GM21423 (cell line): Measurements from ENCODE around the gene GLE1.
A peak's percentile ranks its signal among the peaks of the same experiment; 100 is the strongest.
"Not testable (repeated sequence)": the region's sequence is repeated elsewhere in the genome, so short reads cannot be mapped to it uniquely, and the experiment has no call there.

Source experiments
- ATAC-seq: cut with Tn5 transposase; IDR thresholded peaks from one replicate; pipeline ENCODE4 v1.9.1; 2021; ENCODE audit warnings: mild to moderate bottlenecking, moderate library complexity; ENCODE audit not compliant: unreplicated experiment

Gene GLE1

DNA sequence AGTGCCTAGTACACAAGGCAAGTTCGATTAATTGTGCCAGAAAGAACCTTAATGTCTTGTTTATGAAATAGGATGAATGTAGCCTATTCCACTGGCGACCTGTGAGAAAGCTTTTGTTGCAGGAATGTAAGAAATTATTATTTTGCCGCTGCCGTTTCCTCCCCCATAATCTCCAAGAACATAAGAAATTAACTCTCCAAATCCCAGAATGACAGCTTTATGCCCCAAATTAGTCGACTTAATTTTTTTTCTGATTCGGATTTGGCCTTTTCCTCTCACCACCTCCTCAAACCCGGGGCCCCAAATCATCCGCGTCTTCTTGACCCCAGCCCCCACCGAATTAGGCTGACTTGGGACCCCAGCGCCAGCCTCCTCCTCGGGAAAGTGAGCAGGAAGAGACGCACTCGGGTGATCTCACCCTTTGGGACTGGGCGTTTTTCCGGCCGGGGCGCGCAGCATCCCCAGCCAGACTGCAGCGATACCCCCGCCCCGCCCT lies 47.2 kb downstream of the GLE1 start:
- ATAC-seq, result no peak

DNA sequence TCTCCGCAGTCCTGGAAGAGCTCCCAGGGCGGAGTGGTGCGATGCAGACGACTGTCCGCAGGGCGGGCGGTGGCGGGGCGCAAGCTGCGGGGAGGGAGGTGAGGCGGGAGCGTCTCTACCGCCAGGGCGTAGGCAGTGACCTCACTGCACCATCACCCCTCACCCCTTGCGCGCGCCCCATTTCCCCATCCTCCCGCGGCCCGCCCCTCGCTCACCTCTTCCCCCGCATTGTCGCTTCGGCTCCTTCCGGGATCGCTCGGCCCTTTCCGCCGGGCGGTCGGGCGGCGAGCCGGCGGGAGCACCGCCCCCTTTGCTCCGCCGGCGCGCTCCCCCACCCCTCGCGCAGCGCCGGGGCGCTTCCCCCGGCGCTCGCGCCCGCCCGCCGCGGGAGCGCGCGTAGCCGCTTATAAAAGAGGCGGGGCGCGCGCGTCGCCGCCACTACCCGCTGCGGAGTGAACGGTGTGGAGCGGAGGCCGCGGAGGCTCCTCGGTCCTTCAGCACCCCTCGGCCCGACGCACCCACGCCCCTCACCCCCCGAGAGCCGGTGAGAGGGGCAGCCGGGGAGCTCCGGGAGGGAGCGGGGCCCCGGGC lies 47.7 kb downstream of the GLE1 start, which contains the start of gene SPTAN1:
SPTAN1 (plus strand) TSS at position 435 of the 591 bp plus-strand sequence. CDS start 14,154 bp downstream, outside the sequence.
- peak; percentile 75 for ATAC-seq

DNA sequence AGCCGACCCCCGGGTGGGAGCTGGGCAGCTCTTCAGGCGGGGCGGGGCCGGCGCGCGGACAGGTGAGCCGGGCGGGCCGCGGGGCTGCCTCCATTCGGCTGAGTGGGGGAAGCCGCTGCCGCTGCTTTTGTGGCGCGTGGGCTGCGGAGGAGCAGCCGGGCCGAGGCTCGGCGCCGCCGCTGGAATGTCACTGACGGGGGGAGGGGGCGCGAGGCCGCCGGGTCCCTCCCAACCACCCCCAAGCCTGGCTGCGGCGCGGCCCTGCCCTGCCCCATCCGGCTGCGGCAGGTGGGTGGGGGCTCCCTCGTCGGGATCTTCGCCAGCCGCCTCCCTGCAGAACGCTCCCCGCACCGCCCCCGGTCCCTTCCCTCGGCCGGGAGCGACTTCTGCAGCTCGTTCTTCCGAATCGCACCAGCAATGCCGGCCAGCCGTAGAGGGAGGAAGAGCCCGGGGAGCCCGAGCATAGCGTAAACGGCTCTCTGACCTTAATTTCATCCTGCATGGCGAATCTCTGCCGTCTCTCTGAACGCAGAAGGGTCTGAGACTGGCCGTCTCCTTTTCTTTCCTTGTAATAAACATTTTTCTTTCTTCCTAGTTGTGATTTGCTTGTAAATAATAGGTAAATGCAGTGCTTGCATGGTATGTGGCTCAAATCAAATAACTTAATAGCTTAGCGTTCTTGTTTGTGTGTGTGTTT lies 48.4 kb downstream of the GLE1 start:
- peak; percentile 30 for ATAC-seq

DNA sequence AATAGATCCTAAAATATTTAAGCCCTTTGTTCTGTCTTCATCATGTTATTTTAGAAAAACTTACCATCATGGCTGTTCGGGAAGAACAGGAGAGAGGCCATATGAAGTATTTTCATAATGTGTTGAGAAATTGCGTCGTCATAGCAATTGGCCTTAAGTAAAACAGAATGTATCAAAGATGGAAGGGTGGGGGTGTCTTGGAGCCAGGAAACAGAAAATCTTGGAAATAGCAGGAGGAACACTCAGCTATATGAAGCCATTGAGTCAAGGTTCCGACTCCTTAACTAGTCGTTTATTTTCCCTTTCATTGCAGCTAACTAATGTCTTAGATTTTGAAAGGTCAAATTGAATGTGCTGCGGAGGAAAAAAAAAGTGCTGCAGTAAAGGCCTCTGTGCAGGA lies 49.2 kb downstream of the GLE1 start:
- ATAC-seq, result no peak

DNA sequence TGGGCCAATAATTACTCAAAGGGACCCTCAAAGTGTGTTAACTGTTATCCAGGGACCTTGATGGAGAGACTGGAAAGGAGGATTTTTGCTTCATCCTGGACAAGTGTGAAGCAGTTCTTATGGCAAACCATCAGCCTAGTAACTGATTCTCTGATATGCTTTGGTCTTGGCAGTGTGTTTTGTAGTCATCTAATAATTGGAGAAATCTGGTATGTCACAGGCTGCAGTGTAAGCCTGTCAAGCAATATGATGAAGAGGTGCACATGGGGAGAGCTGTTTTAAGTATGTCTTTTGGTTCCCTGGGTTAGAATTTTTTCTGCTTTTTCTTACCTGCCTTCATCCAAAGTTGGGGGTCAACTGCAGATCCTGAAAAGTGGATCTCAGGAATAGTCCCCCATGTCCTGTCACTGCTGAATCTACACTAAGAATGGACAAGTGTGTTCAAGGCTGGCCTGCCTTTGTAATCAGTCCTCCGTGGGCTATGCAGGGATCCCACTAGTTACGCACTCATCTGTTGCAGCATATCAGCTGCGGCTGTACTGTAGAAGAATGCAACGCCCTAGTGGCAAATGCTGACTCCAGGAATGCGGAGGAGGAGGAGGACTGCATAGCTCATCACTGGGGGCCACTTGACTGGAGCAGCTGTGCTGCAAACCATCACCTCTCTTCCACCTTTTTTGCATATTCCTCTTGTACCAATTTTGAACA lies 49.8 kb downstream of the GLE1 start:
- ATAC-seq, result no peak

DNA sequence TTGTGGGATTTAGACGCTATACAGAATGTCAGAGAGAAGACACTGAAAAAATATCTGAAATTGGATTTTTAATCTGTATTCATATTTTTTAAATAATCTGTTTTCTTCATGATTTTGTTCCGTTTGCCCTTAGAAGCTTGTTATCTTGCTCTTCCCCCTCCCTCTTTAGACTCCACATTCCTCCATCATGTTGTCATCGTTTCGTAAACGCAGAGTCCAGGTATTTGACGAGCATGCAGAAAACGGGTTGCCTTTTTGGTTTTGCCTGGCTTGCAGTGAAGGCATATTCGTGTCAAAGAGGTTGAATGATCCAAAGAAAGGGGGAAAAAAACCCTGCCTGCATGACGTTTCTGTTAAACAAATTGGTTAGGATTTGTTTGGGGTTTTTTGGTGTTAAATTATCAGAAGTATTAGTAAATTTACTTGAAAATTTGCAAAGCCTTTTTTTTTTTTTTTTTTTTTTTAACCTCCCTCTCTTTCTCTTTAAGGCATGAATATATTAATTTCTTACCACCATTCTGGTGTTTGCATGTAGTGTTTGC lies 50.7 kb downstream of the GLE1 start:
- ATAC-seq, result no peak

DNA sequence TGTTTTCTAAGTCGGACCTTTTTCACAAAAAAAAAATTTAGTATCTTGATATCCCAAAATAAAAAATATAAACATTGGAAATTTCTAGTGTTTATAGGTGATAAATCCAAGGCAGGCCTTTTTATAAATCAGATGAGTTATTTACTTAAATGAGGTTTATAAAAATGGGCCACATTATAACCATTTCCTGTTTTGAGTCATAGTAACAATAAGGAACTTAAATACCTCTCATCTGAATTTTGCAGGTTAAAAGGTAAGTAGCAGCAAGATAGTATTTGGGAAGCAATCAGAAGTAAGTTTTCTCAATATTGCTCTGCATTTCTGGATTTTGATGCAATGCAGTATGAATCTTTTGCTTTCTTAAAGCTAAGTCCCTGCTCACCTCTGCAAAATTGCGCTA lies 51.8 kb downstream of the GLE1 start:
- ATAC-seq, result no peak

DNA sequence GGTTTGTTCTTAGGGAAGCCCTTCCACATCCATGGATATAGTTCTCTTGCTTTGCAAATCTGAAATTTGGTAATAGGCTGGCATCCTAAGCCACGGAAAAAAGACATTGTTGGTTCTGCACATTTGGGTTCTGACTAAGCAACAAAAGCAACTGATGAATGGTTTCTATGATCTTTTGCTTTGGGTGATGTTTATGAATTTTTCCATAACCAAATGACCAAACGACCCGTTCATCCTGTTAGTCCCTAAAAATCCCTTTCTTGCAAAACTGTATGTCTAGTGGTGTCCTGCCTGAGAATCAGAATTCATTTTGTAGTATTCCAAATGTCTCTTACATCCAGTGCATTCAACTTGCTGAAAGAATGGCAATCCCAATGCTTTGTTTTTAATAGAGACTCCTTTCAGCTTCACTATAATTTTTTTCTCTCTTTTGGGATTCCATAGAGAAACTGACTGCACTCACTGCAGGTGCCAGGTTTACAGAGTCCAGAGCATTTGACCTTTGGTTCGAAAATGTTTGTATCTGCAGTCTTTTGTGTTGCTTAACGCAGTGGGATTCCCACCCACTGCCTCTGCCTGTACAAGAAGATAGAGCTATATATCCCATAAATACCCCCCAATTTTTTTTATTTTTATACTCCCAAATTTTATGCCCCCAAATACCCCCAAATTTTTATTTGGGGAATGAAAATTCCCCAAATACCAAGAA lies 52.6 kb downstream of the GLE1 start:
- ATAC-seq, result no peak

DNA sequence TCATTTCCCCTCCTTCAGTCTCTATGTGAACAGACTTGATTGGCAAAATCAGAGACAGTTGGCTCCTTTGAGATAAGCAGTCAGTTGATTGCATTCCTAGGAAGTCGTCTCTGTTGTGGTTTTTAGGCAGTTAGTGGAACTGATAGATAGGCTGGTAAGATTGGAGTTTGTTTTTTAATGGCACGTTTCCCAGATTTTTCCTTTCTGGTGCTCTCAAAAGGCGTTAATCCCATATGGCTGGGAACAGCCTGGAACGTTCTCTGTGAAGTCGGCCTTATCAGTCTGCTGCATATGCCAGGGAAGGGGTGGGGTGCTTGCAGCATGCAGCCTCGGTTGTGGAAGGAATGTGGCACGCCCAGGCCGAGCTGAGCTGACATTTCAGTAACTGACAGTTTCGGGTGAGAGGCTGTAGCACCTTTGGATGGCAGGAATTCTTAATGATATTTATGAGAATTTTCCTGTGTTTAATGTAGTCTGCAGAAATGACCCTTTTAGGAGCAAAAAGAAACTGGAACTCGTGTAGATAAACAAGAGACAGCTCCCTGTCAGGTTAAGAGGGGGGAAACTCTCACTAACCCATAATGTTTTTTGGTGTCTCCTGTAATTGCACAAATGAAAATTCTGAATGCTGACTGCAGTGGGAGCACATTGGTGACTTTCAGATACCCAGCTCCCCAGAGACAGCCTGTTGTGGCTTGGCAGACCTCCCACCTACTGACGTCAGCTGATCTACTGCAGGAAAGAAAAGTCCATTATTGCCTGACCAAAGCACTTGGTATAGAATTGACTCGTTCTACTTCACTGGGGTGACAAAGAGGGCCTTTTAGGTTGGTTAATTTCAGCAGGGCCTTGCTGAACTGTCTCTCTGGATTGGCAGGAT lies 54.2 kb downstream of the GLE1 start:
- peak; percentile 70 for ATAC-seq

DNA sequence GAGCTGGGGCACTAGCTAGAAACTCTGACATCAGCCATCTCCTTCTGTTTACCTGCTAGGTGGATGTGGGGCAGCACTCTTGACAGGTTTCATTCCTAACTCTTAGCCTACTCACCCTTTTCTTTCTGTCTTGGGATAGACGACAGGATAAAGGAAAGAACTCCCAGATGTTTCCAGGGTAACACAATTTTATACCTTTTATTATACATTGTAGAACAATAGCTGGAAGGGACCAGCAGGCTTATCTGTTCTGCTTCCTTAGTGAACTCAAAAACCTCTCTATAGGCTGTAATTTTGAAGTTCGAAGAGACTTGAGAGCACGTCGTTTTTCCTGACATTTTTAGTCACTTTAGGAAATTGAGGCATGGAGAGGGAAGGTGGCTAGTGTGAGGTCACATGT lies 61.1 kb downstream of the GLE1 start:
- no peak for ATAC-seq

DNA sequence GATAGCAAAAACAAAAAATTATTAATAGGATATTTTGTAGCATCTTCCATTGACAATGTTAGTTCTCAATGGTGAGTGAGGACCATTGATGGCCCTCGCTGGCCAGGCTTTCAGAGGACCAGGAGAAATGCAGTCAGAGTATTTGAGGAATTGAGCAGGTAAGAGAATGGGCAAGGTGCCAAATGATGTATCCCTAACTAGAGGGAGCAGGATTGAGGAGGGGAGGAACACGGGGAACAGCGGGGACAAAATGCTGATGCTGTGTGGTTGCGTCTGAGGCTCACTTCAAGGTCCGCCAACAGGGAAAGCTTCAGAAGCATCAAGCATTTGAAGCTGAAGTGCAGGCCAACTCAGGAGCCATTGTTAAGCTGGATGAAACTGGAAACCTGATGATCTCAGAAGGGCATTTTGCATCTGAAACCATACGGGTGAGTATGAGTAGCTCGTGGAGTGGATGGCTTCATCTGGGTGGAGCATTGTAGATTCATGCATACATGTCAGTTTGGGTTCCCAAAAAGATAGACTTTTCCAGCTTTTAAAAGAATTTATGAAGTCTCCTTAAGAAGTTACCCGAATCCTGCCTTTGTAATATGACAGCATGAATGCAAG lies 64.1 kb downstream of the GLE1 start:
- no peak for ATAC-seq

DNA sequence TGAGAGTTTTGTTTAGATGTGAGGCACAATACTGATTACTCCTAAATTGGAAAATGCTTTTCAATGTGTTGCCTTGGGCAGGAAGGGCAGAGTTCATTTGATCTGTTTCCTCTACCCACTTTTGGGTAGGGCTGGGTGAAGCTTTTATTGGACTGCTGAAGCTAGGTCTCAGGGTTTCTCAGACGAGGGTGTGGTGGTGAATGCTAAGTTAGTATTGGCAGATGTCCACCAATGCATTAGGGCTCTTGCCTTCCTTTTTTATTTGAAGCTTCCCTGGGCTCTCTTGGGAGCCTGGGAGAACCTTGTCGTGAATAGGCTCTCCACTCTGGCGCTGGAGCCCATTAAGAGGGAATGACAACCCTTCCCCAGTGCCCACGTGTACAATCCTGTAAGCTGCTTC lies 71.0 kb downstream of the GLE1 start:
- no peak for ATAC-seq

DNA sequence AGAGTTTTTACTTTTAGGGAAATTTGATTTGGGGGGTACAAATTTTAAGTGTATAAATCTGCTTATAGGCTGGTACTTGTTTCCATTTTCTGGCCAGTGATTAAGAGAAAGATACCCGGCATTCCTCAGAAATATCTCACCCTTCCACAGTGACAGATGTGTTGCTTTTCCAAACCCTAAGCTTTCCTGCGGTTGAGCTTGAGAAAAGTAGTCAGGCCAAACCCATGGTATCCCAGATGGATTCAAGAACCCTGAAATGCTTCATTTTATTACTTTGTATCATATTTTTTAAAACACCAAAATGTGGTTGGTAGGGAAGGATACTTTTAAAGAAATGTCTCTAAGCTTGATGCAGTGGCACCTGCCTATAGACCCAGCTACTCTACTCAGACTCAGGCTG lies 71.4 kb downstream of the GLE1 start:
- ATAC-seq, result no peak

DNA sequence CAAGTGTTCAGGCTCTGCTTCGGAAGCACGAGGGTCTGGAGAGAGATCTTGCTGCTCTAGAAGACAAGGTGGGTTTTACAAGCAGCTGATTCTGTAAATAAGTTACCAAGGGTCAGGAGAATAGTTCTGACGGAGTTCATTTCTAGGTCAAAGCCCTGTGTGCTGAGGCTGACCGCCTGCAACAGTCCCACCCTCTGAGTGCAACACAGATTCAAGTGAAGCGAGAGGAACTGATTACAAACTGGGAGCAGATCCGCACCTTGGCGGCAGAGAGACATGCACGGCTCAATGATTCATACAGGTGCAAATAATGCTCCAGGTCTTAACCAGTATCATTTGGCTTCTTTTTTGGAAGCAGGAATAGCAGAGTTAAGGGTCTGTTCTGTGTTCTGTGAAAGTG lies 72.7 kb downstream of the GLE1 start:
- no peak for ATAC-seq

DNA sequence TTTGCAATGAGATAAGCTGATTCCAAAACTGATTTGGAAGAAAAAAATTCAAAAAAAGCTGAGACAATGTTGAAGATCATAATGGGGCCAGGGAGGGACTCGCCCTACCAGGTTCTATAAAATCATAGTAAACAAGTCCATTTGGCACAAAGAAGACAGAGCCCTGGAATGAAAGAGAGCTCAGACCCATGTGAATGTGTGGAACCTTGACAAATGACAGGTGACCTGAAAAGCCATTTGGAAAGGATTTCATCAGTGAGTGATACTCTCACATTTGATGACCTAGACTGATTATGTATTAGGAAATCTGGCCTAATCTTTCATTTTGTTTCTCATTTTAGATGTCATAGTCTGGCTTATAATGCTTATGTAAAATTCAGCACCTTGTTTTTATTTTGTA lies 74.7 kb downstream of the GLE1 start:
- no peak for ATAC-seq

DNA sequence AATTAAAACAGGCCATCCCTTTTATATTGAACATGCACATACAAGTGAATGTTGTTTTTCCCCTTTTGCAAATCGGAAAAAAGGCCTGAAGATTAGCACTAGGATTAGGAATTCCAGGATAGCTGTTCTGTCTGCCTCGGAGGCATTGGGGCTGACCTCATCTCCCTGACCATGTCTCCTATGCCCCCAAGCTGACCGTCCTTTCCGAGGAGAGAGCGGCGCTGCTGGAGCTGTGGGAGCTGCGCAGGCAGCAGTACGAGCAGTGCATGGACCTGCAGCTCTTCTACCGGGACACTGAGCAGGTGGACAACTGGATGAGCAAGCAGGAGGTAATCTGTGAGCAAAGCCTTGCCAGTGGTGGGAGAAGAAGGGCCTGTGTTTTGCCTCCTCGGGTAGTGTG lies 76.2 kb downstream of the GLE1 start:
- no peak for ATAC-seq

DNA sequence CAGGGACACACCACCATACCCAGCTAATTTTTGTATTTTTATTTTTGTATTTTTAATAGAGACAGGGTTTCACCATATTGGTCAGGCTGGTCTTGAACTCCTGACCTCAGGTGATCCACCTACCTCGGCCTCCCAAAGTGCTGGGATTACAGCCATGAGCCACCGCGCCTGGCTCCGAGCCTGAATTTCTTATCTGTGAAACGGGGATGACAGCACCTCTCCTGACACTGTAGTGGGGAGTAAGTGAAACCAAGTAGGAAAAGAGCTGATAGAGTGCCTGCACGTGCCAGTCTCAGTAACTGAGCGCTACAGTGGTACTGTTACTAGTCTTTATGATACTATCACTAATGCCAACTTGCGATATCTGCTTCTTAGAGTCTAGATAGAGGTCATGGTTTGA lies 80.6 kb downstream of the GLE1 start:
- not testable (repeated sequence) for ATAC-seq

DNA sequence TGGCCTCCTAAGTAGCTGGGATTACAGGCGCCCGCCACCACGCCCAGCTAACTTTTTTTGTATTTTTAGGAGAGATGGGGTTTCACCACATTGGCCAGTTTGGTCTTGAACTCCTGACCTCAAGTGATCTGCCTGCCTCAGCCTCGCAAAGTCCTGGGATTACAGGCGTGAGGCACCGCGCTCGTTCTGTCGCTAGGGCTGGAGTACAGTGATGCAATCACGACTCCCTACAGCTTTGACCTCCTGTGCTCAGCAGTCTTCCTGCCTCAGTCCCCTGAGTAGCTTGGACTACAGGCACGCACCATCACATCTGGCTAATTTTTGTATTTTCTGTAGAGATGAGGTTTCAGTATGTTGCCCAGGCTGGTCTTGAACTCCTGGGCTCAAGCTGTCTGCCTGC lies 82.4 kb downstream of the GLE1 start:
- ATAC-seq, result not testable (repeated sequence)

DNA sequence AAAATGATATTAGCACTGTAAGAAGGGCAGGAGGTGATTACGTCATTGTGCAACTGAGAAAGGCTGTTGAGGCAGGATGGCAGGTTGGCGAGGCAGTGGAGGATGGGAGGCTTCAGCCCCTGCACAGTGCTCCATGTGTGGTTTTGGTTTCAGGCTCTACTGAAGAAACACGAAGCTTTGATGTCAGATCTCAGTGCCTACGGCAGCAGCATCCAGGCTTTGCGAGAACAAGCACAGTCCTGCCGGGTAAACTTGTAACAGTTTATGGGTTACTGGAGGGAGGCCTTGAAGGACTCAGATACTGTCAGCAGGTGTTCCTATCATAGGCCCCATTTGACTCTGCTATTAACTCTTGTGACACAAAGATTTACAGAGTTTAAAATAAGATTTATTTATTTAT lies 82.9 kb downstream of the GLE1 start:
- ATAC-seq, result no peak
